GM13977 (cell line): ENCODE data around the gene ATP8A2.
"Not testable (repeated sequence)": the region's sequence is repeated elsewhere in the genome, so short reads cannot be mapped to it uniquely, and the experiment has no call there.

Source experiments
- DNase-seq: peaks from one replicate; pipeline ENCODE4 v3.0.0; 2012; ENCODE audit warnings: low spot score
- CTCF ChIP-seq: IDR thresholded peaks from 2 replicates; pipeline ENCODE4 v1.5.1; 2012; ENCODE audit warnings: mild to moderate bottlenecking, control low read depth; ENCODE audit not compliant: insufficient read depth; ENCODE audit errors: extremely low read depth, missing control alignments
- in situ Hi-C: fragments of 300-500 bp; cut with MboI; formaldehyde crosslinking; loops from one replicate; pipeline ENCODE4 v1.12.0; 2022; ENCODE audit warnings: low sequenced_read_pairs, low pct_unique_long_range_greater_than_20kb, mixed read lengths, inconsistent platforms; ENCODE audit not compliant: unreplicated experiment

Gene ATP8A2

GRCh38 chr13:25541434-25542123, 169.8 kb downstream of the ATP8A2 start:
- in situ Hi-C loops = no loop called here

GRCh38 chr13:25548991-25549390, 177.2 kb downstream of the ATP8A2 start:
- DNase-seq, in situ Hi-C loops: not testable (repeated sequence)

More at GRCh38 chr13:25541434-25542123, 169.8 kb downstream of the ATP8A2 start:
- DNase-seq = no peak
- no peak for TF ChIP-seq CTCF

- no peak for DNase-seq
- TF ChIP-seq CTCF = no peak
- in situ Hi-C loops = no loop called here
These were observed 190.0 kb downstream of the ATP8A2 start for GRCh38 chr13:25561812-25562211.

- TF ChIP-seq CTCF = no peak
- no peak for DNase-seq
- in situ Hi-C loops = loop anchor here (10.0 kb wide), 1 partner anchor 495 kb away; no protein-coding TSS in a partner anchor
These were observed 198.4 kb downstream of the ATP8A2 start for GRCh38 chr13:25570185-25570584.

GRCh38 chr13:25571237-25571636, 199.5 kb downstream of the ATP8A2 start:
- in situ Hi-C loops = loop anchor here (10.0 kb wide), 1 partner anchor 494 kb away; no protein-coding TSS in a partner anchor
- DNase-seq = no peak
- TF ChIP-seq CTCF = no peak

GRCh38 chr13:25572171-25572570, 200.4 kb downstream of the ATP8A2 start:
- DNase-seq = not testable (repeated sequence)
- in situ Hi-C loops = loop anchor here (10.0 kb wide), 1 partner anchor 493 kb away; no protein-coding TSS in a partner anchor

- peak; percentile 91 for TF ChIP-seq CTCF
- peak; percentile 39 for DNase-seq
- in situ Hi-C loops = loop anchor here (10.0 kb wide), 1 partner anchor 490 kb away; no protein-coding TSS in a partner anchor
These were observed 202.9 kb downstream of the ATP8A2 start for GRCh38 chr13:25574437-25575411.
